NCI-H2171 (cell line): ENCODE data around the gene ATP9B.
A peak's percentile ranks its signal among the peaks of the same experiment; 100 is the strongest.

ENCODE experiments used
- DNase-seq: peaks from one replicate; lab custom pipeline; 2025; lab: John Stamatoyannopoulos, UW

The ATP9B gene

GRCh38 chr18:79068937-79069716 lies at the start of gene ATP9B:
ATP9B (plus strand) TSS chr18:79069394; CDS start chr18:79069411, 17 bp downstream.
- peak; percentile 83 for DNase-seq

- DNase-seq, result no peak
Observed at GRCh38 chr18:79019881-79020280, 49.3 kb upstream of the ATP9B start.

- DNase-seq, result no peak
Observed at GRCh38 chr18:79022603-79023002, 46.6 kb upstream of the ATP9B start.

- DNase-seq, result no peak
Observed at GRCh38 chr18:79026491-79026890, 42.7 kb upstream of the ATP9B start.

GRCh38 chr18:79030680-79031079 lies 38.5 kb upstream of the ATP9B start:
- no peak for DNase-seq

- no peak for DNase-seq
Observed at GRCh38 chr18:79042276-79042675, 26.9 kb upstream of the ATP9B start.

- no peak for DNase-seq
Observed at GRCh38 chr18:79043288-79043687, 25.9 kb upstream of the ATP9B start.

- no peak for DNase-seq
Observed at GRCh38 chr18:79046522-79046921, 22.7 kb upstream of the ATP9B start.

- no peak for DNase-seq
Observed at GRCh38 chr18:79047556-79048244, 21.5 kb upstream of the ATP9B start.

- DNase-seq, result no peak
Observed at GRCh38 chr18:79048245-79048632, 21.0 kb upstream of the ATP9B start.

- no peak for DNase-seq
Observed at GRCh38 chr18:79049506-79049905, 19.7 kb upstream of the ATP9B start.

- DNase-seq, result no peak
Observed at GRCh38 chr18:79050005-79050404, 19.2 kb upstream of the ATP9B start.

- DNase-seq, result no peak
Observed at GRCh38 chr18:79056827-79057367, 12.3 kb upstream of the ATP9B start.

GRCh38 chr18:79058007-79058406 lies 11.2 kb upstream of the ATP9B start:
- no peak for DNase-seq

- no peak for DNase-seq
Observed at GRCh38 chr18:79062806-79063205, 6.4 kb upstream of the ATP9B start.

GRCh38 chr18:79064228-79064627 lies 5.0 kb upstream of the ATP9B start:
- no peak for DNase-seq

- DNase-seq, result no peak
Observed at GRCh38 chr18:79065802-79066201, 3.4 kb upstream of the ATP9B start.

GRCh38 chr18:79067611-79068010 lies 1.6 kb upstream of the ATP9B start:
- no peak for DNase-seq

GRCh38 chr18:79068341-79068936 lies 755 bp upstream of the ATP9B start:
- no peak for DNase-seq

GRCh38 chr18:79069717-79070151 lies 540 bp downstream of the ATP9B start:
- DNase-seq, result no peak

- DNase-seq, result no peak
Observed at GRCh38 chr18:79070486-79070885, 1.3 kb downstream of the ATP9B start.

- no peak for DNase-seq
Observed at GRCh38 chr18:79071037-79071436, 1.8 kb downstream of the ATP9B start.
